Epithelial cell of esophagus (primary cell): Measurements from ENCODE around the gene ZNF443.
A peak's percentile ranks its signal among the peaks of the same experiment; 100 is the strongest.
"Not testable (repeated sequence)": the region's sequence is repeated elsewhere in the genome, so short reads cannot be mapped to it uniquely, and the experiment has no call there.

Source experiments
- DNase-seq: peaks from one replicate; pipeline ENCODE4 v3.0.0; 2010; ENCODE audit warnings: low read depth
- H3K4me3 ChIP-seq: 2 replicates; pipeline ENCODE4 v1.5.1; 2011; ENCODE audit warnings: mild to moderate bottlenecking, low read length, control low read depth
- CTCF ChIP-seq: IDR thresholded peaks from 2 replicates; pipeline ENCODE4 v1.5.1; 2011; ENCODE audit warnings: low read depth, mild to moderate bottlenecking, low read length, control low read depth, inconsistent platforms; ENCODE audit not compliant: insufficient read depth; ENCODE audit errors: missing control alignments

The ZNF443 gene

DNA sequence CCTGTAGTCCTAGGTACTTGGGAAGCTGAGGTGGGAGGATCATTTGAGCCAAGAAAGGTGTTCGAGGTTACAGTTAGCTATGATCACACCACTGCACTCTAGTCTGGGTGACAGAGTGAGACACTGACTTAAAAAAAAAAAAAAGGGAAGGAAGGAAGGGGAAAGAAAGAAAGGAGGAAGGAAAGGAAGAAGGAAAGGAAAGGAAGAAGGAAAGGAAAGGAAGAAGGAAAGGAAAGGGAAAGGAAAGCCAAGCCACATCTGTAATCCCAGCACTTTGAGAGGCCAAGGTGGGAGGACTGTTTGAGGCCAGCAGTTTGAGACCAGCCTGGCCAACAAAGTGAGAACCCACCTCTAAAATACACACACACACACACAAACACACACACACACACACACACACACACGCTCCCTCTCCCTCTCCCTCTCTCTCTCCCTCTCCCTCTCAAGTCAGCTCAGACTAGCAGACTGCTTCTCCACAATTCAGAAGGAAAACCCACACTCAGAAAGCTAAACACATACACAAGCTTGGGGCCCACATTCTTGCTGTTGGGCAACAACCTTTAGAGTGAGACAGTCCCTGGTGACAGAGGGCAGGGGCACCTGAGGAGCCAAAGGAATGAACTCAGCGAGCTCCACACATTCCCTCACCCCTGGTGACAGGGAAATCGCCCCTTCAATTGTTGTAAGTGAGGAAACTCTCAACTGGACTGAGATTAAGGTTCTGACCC is 41.1 kb upstream of the ZNF443 start:
- no peak overlapping the region for H3K4me3 ChIP-seq
- TF ChIP-seq CTCF: no peak

DNA sequence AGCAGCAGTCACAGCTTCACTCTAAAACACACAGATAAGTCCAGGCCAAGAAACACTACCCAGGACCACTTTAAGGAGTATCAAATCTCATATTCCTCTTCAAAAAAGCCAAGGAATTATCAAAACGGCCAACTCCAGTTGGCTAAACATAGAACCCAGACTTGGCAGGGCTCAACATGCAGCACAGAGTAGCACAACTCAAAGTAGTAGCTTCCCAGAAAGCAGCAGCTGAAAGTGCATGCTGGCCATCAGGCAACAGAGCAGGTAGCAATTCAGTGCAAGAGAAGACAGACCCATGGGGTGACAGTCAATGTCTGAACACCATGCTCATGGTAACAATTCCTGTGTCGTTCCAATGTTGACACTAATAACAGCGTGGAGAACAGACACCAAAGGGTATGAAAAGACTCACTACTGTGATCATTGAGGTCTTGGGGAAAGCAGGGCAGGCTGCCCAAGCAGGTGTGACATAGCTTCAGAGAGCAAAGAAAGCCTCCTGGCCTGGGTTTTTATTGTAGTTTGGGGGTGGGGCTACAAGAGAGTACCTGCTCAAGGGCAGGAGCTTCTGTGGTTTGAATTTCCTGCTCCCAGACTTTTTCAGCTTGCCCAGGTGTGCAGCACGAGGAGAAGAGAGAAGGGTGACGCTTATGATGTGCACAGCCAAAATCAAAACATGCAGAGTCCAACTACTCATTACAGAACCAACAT is 37.6 kb upstream of the ZNF443 start:
- no peak overlapping the region for H3K4me3 ChIP-seq
- no peak for TF ChIP-seq CTCF
- DNase-seq: no peak

More for the DNA sequence above, 41.1 kb upstream of the ZNF443 start:
- no peak for DNase-seq

- H3K4me3 ChIP-seq, DNase-seq: not testable (repeated sequence)
Measured at GRCh38 chr19:12467651-12468050, 26.8 kb upstream of the ZNF443 start.

DNA sequence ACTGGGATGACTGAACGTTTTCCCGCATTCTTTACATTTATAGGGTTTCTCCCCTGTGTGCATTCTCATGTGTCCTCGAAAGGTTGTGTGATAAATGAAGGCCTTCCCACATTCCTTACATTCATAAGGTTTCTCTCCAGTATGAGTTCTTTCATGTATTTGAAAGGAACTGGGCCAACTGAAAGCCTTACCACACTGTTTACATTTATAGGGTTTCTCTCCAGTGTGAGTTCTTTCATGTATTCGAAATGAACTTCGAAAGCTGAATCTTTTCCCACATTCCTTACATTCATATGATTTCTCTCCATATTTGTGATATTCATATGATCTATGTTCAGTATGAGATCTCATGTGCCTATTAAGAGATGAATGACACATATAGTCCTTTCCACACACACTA is 24.4 kb upstream of the ZNF443 start:
- H3K4me3 ChIP-seq: no peak overlapping the region
- TF ChIP-seq CTCF: no peak
- DNase-seq: no peak

DNA sequence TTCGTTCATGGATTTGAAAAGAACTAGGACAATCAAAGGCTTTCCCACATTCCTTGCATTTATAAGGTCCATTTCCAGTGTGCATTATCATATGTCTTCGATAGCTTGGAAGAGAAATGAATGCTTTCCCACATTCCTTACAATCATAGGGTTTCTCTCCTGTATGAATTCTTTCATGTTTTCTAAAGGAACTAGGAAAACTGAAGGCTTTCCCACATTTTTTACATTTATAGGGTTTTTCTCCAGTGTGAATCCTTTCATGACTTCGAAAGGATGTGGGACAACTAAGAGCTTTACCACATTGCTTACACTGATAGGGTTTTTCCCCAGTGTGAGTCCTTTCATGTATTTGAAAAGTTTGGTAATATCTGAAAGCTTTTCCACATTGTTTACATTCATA is 23.9 kb upstream of the ZNF443 start:
- no peak overlapping the region for H3K4me3 ChIP-seq
- DNase-seq: no peak
- no peak for TF ChIP-seq CTCF

DNA sequence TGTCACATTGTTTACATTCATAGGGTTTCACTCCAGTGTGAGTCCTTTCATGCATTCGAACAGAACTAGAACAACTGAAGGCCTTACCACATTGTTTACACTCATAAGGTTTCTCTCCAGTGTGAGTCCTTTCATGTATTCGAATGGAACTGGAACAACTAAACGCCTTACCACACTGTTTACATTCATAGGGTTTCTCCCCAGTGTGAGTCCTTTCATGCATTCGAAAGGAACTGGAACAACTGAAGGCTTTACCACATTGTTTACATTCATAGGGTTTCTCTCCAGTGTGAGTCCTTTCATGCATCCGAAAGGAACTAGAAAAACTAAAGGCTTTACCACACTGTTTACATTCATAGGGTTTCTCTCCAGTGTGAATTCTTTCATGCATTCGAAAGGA is 23.3 kb upstream of the ZNF443 start:
- H3K4me3 ChIP-seq: not testable (repeated sequence)

DNA sequence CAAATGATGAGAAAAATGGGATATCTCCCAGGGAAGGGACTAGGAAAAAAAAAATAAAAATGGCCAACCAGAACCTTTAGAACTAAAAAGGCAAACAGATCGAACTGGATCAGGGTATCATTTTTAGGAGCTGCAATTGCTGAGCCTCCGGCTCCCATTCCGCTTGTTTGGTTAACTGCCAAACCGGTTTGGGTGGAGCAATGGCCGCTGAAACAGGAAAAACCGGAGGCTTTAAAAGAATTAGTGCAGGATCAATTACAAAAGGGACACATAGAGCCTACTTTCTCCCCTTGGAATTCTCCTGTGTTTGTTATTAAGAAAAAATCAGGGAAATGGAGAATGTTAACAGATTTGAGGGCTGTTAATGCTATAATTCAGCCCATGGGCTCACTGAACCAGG is 12.7 kb upstream of the ZNF443 start:
- TF ChIP-seq CTCF: no peak
- peak; percentile 69 for DNase-seq
- H3K4me3 ChIP-seq: no peak overlapping the region

More for the DNA sequence above, 23.3 kb upstream of the ZNF443 start:
- DNase-seq: not testable (repeated sequence)

- no peak for DNase-seq
- H3K4me3 ChIP-seq: no peak overlapping the region
- TF ChIP-seq CTCF: no peak
Measured at GRCh38 chr19:12450844-12451243, 10.0 kb upstream of the ZNF443 start.
